IMR-90 (cell line): ENCODE measurements around the gene RALGAPA1. TPM values are rescaled to one million over a fixed set of nuclear protein-coding genes. Genes with fewer than 3 reads are reported as not detected.

Experiments used
- ATAC-seq: fragments of 200-7000 bp; cut with Tn5 transposase; 2 replicates; pipeline ENCODE4 v1.9.1; 2020; ENCODE audit warnings: low read depth, mild to moderate bottlenecking, moderate library complexity
- BruUV-seq: library from RNA; stranded (reverse); fragments of 400-500 nt; replicated peaks from 2 replicates; lab custom pipeline; 2021; lab: Mats Ljungman, UMichigan
- CTCF ChIA-PET: fragments of 300-600 bp; formaldehyde crosslinking; extraction: SDS; loops from one replicate; lab custom pipeline; 2021; ENCODE audit warnings: antibody characterized with exemption; lab: Yijun Ruan, JAX
- POLR2A ChIA-PET: fragments of 300-600 bp; sonication (Branson Sonifier 250); formaldehyde crosslinking; loops from one replicate; lab custom pipeline; 2022; ENCODE audit warnings: antibody characterized with exemption; ENCODE audit not compliant: unreplicated experiment; lab: Charles Lee
- DNase-seq: peaks from one replicate; pipeline ENCODE4 v3.0.0; 2013
- H2AFZ ChIP-seq: replicated peaks from 2 replicates; pipeline ENCODE3; 2013; ENCODE audit warnings: low read length, mild to moderate bottlenecking; ENCODE audit not compliant: poor library complexity
- H2AK5ac ChIP-seq: 2 replicates; pipeline ENCODE4 v1.6.1; 2013; ENCODE audit warnings: low read depth, low read length, inconsistent platforms
- H2AK9ac ChIP-seq: replicated peaks from 2 replicates; pipeline ENCODE3; 2013; ENCODE audit warnings: mild to moderate bottlenecking, low read depth, low read length, moderate library complexity; ENCODE audit not compliant: poor library complexity
- H2BK120ac ChIP-seq: 2 replicates; pipeline ENCODE4 v1.6.1; 2013; ENCODE audit warnings: low read depth, low read length, inconsistent platforms
- H2BK15ac ChIP-seq: 3 replicates; pipeline ENCODE4 v1.6.1; 2013; ENCODE audit warnings: low read depth, low read length, inconsistent platforms
- H2BK20ac ChIP-seq: 2 replicates; pipeline ENCODE4 v1.6.1; 2013; ENCODE audit warnings: low read depth, mild to moderate bottlenecking, inconsistent platforms, low read length, moderate library complexity
- H2BK5ac ChIP-seq: 2 replicates; pipeline ENCODE4 v1.6.1; 2013; ENCODE audit warnings: mild to moderate bottlenecking, low read depth, low read length, inconsistent platforms; ENCODE audit not compliant: poor library complexity, severe bottlenecking
- H3K14ac ChIP-seq: replicated peaks from 2 replicates; pipeline ENCODE4 v1.6.1; 2013; ENCODE audit warnings: low read depth, low read length, inconsistent platforms
- H3K18ac ChIP-seq: 2 replicates; pipeline ENCODE4 v1.6.1; 2013; ENCODE audit warnings: low read depth, low read length, control low read depth
- H3K23ac ChIP-seq: 2 replicates; pipeline ENCODE4 v1.6.1; 2013; ENCODE audit warnings: low read depth, low read length, inconsistent platforms
- H3K27ac ChIP-seq: 2 replicates; pipeline ENCODE4 v1.5.1; 2013; ENCODE audit warnings: mild to moderate bottlenecking, control low read depth, low read length; ENCODE audit not compliant: insufficient read depth
- H3K27me3 ChIP-seq: 2 replicates; pipeline ENCODE4 v1.6.1; 2013; ENCODE audit warnings: low read length; ENCODE audit not compliant: control insufficient read depth, insufficient read depth
- H3K36me3 ChIP-seq: 2 replicates; pipeline ENCODE4 v1.6.1; 2013; ENCODE audit warnings: low read length, mixed read lengths; ENCODE audit not compliant: control insufficient read depth, insufficient read depth
- H3K4ac ChIP-seq: 2 replicates; pipeline ENCODE4 v1.6.1; 2013; ENCODE audit warnings: low read depth, low read length, inconsistent platforms
- H3K4me1 ChIP-seq: 2 replicates; pipeline ENCODE4 v1.6.1; 2013; ENCODE audit warnings: low read length, mixed read lengths; ENCODE audit not compliant: control insufficient read depth, insufficient read depth
- H3K4me2 ChIP-seq: 2 replicates; pipeline ENCODE4 v1.6.1; 2013; ENCODE audit warnings: low read depth, mild to moderate bottlenecking, control low read depth, low read length, moderate library complexity
- H3K4me3 ChIP-seq: 2 replicates; pipeline ENCODE4 v1.5.1; 2013; ENCODE audit warnings: low read depth, mild to moderate bottlenecking, control low read depth, low read length, moderate library complexity; ENCODE audit not compliant: insufficient read depth
- H3K56ac ChIP-seq: 2 replicates; pipeline ENCODE4 v1.6.1; 2013; ENCODE audit warnings: low read length, inconsistent platforms; ENCODE audit not compliant: insufficient read depth; ENCODE audit errors: extremely low read depth
- H3K79me1 ChIP-seq, 2 experiments: 2 replicates each; pipeline ENCODE4 v1.6.1; 2013; ENCODE audit warnings: low read length in 2 of 2, inconsistent platforms in 1 of 2, low read depth in 1 of 2
- H3K9ac ChIP-seq: 2 replicates; pipeline ENCODE4 v1.6.1; 2013; ENCODE audit warnings: low read depth, low read length, control low read depth
- H3K9me1 ChIP-seq: 2 replicates; pipeline ENCODE4 v1.6.1; 2013; ENCODE audit warnings: low read length, inconsistent platforms; ENCODE audit not compliant: insufficient read depth
- H3K9me3 ChIP-seq: 2 replicates; pipeline ENCODE4 v1.6.1; 2013; ENCODE audit warnings: low read length; ENCODE audit not compliant: control insufficient read depth, insufficient read depth
- H4K20me1 ChIP-seq: 2 replicates; pipeline ENCODE4 v1.6.1; 2013; ENCODE audit warnings: low read length, inconsistent platforms; ENCODE audit not compliant: insufficient read depth
- H4K5ac ChIP-seq: 2 replicates; pipeline ENCODE4 v1.6.1; 2013; ENCODE audit warnings: mild to moderate bottlenecking, low read depth, low read length, control low read depth
- H4K8ac ChIP-seq, 2 experiments: 2 replicates each; pipeline ENCODE4 v1.6.1; 2013; ENCODE audit warnings: low read depth in 2 of 2, low read length in 2 of 2, control low read depth in 1 of 2, inconsistent platforms in 1 of 2
- H4K91ac ChIP-seq: 2 replicates; pipeline ENCODE4 v1.6.1; 2013; ENCODE audit warnings: low read depth, low read length, inconsistent platforms; ENCODE audit not compliant: insufficient read depth
- BHLHE40 ChIP-seq: fragments of 150-350 bp; IDR thresholded peaks from 2 replicates; pipeline ENCODE4 v1.6.1; 2016; ENCODE audit warnings: mild to moderate bottlenecking, low read depth, low read length
- CHD1 ChIP-seq: IDR thresholded peaks from 2 replicates; pipeline ENCODE4 v1.6.1; 2012; ENCODE audit warnings: low read depth, low read length, improper control_type of control experiment
- FOS ChIP-seq: fragments of 150-350 bp; IDR thresholded peaks from 2 replicates; pipeline ENCODE4 v1.6.1; 2016; ENCODE audit warnings: low read depth, low read length
- NFE2L2 ChIP-seq: fragments of 150-350 bp; IDR thresholded peaks from 2 replicates; pipeline ENCODE4 v1.6.1; 2016; ENCODE audit warnings: low read depth, mild to moderate bottlenecking, low read length
- POLR2A ChIP-seq: IDR thresholded peaks from 2 replicates; pipeline ENCODE4 v1.6.1; 2012; ENCODE audit warnings: mild to moderate bottlenecking, low read depth, low read length
- RAD21 ChIP-seq: IDR thresholded peaks from 2 replicates; pipeline ENCODE4 v1.6.1; 2012; ENCODE audit warnings: low read length, improper control_type of control experiment
- WGBS, 2 experiments: methylation state at CpG; one replicate each; pipeline versions ENCODE4 v1.1.5 to v1.1.7; 2013; ENCODE audit warnings: missing lambda C conversion rate in 2 of 2; ENCODE audit not compliant: insufficient read length in 1 of 2; ENCODE audit errors: extremely low coverage in 2 of 2; 5-methylcytosine and 5-hydroxymethylcytosine counted together
- dilution Hi-C: fragments of 300-500 bp; cut with HindIII; formaldehyde crosslinking; loops from one replicate; pipeline ENCODE4 v1.14.3; 2018; ENCODE audit warnings: low sequenced_read_pairs; ENCODE audit not compliant: unreplicated experiment
- in situ Hi-C: fragments of 300-500 bp; cut with MboI; formaldehyde crosslinking; loops from 3 replicates; pipeline ENCODE4 v1.14.3; 2019; ENCODE audit warnings: low sequenced_read_pairs, inconsistent platforms, mixed read lengths
- intact Hi-C: fragments of 100-400 bp; cut with micrococcal nuclease; formaldehyde crosslinking; loops from 2 replicates; pipeline ENCODE4 v1.10.0; 2022
- polyA plus RNA-seq, 3 experiments: library from polyadenylated mRNA; depleted of rRNA; stranded (reverse); fragments of >200 nt; gene quantifications; 2 replicates each; pipeline ENCODE4 v1.2.3, GENCODE V29; 2012; ENCODE audit warnings: low replicate concordance in 1 of 3
- total RNA-seq: library from RNA; depleted of rRNA; stranded (reverse); fragments of >200 nt; gene quantifications from 2 replicates; pipeline ENCODE4 v1.2.3, GENCODE V29; 2012

The RALGAPA1 gene
- total and polyA plus RNA-seq, 2 of the 4 experiments (the other 2 are of a cell fraction), result 5.1 to 25.6 TPM

- Histone ChIP-seq H3K4ac (no peak overlapping the region), H3K9me3 (no peaks in the 10 kb centered on the region), H2AK5ac (no peak overlapping the region), H3K4me1 (no peaks in the 10 kb centered on the region), H3K27ac (no peak overlapping the region), H2AFZ (no peak overlapping the region), H3K27me3 (no peaks in the 10 kb centered on the region), H3K56ac (no peak overlapping the region), H2BK20ac (no peak overlapping the region), H3K14ac (no peak overlapping the region), H4K20me1 (no peaks in the 10 kb centered on the region), H3K23ac (no peak overlapping the region), H3K18ac (no peak overlapping the region), H2AK9ac (no peak overlapping the region), H2BK120ac (no peak overlapping the region), H3K36me3 (peaks cover 2% of the 10 kb centered on the region; the same call in 1 of the 2 replicates), H2BK5ac (no peak overlapping the region), H3K9ac (no peak overlapping the region), H3K4me3 (no peak overlapping the region), H3K79me1 (no peaks in the 10 kb centered on the region), H4K5ac (no peak overlapping the region), H3K4me2 (no peak overlapping the region), H3K9me1 (no peaks in the 10 kb centered on the region), H2BK15ac (no peak overlapping the region), H4K8ac (no peak overlapping the region), H4K91ac (no peak overlapping the region)
- dilution Hi-C loops (no loop called here), intact Hi-C loops (no loop called here), in situ Hi-C loops (no loop called here)
- TF ChIP-seq RAD21 (no peak), FOS (no peak), BHLHE40 (no peak), CHD1 (no peak), POLR2A (no peak), NFE2L2 (no peak)
- DNase-seq, result no peak
- CTCF ChIA-PET, result no interaction called here
- POLR2A ChIA-PET, result no interaction called here
- ATAC-seq, result no peak
- no TSS peak for BruUV-seq
- no CpG with 5 or more reads among the region's 4 CpGs for WGBS, 2 experiments
These were observed 78.2 kb downstream of the RALGAPA1 start for GRCh38 chr14:35730871-35731270.
